ENCODE results near the gene KIAA1671.

DNA sequence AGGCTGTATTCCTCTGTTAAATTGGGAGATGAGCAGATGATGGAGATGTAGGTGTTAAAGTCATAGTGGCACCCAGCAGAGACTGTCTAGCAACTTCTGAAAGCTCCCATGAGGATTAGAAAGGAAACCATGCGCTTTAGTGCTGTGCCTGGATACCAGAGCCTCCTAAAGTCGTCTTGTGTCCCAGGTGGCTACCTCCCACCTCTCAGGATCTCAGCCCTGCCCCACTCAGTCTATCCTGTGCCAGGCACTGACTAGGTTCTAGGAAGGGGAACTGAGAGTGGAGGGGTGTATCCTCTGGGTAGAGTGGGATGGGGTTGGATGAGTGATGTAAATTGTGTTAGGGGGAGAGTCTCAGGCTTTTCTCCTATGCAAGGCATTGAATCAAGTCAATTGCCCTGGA is 60.2 kb downstream of the KIAA1671 start:
- TF ChIP-seq, protein P1, sequence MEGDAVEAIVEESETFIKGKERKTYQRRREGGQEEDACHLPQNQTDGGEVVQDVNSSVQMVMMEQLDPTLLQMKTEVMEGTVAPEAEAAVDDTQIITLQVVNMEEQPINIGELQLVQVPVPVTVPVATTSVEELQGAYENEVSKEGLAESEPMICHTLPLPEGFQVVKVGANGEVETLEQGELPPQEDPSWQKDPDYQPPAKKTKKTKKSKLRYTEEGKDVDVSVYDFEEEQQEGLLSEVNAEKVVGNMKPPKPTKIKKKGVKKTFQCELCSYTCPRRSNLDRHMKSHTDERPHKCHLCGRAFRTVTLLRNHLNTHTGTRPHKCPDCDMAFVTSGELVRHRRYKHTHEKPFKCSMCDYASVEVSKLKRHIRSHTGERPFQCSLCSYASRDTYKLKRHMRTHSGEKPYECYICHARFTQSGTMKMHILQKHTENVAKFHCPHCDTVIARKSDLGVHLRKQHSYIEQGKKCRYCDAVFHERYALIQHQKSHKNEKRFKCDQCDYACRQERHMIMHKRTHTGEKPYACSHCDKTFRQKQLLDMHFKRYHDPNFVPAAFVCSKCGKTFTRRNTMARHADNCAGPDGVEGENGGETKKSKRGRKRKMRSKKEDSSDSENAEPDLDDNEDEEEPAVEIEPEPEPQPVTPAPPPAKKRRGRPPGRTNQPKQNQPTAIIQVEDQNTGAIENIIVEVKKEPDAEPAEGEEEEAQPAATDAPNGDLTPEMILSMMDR (conservative IDR thresholded peaks at IDR 0.05; ENCODE audit: low read depth, low read length), result no peak
- TF ChIP-seq, protein P2, sequence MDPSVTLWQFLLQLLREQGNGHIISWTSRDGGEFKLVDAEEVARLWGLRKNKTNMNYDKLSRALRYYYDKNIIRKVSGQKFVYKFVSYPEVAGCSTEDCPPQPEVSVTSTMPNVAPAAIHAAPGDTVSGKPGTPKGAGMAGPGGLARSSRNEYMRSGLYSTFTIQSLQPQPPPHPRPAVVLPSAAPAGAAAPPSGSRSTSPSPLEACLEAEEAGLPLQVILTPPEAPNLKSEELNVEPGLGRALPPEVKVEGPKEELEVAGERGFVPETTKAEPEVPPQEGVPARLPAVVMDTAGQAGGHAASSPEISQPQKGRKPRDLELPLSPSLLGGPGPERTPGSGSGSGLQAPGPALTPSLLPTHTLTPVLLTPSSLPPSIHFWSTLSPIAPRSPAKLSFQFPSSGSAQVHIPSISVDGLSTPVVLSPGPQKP (IDR thresholded peaks at IDR 0.05; ENCODE audit: borderline replicate concordance, low read depth, low read length), result no peak
- TF ChIP-seq POLR2A (IDR thresholded peaks at IDR 0.05; ENCODE audit: low read depth, low read length), result no peak
- TF ChIP-seq, protein P3, sequence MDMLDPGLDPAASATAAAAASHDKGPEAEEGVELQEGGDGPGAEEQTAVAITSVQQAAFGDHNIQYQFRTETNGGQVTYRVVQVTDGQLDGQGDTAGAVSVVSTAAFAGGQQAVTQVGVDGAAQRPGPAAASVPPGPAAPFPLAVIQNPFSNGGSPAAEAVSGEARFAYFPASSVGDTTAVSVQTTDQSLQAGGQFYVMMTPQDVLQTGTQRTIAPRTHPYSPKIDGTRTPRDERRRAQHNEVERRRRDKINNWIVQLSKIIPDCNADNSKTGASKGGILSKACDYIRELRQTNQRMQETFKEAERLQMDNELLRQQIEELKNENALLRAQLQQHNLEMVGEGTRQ (IDR thresholded peaks at IDR 0.05; ENCODE audit: low read depth, low read length), result no peak
- TF ChIP-seq RAD21 (IDR thresholded peaks at IDR 0.05; ENCODE audit: low read length), result no peak
- TF ChIP-seq SMC3 (IDR thresholded peaks at IDR 0.05; ENCODE audit: low read depth, low read length), result no peak
- no peak for TF ChIP-seq MAFK (IDR thresholded peaks at IDR 0.05; ENCODE audit: low read depth, low read length)
- no peak for TF ChIP-seq RFX5 (IDR thresholded peaks at IDR 0.05; ENCODE audit: low read depth, low read length)
- no peak for TF ChIP-seq RCOR1 (IDR thresholded peaks at IDR 0.05; ENCODE audit: insufficient replicate concordance, low read length)
- no peak for TF ChIP-seq FOS (IDR thresholded peaks at IDR 0.05; ENCODE audit: low read depth, low read length)
